Colonic mucosa (tissue), 4 donors: ENCODE results near the gene GAD1. TPM values are rescaled to one million over a fixed set of nuclear protein-coding genes. Genes with fewer than 3 reads are reported as not detected.

Experiments used
- DNase-seq: peaks from one replicate; pipeline ENCODE4 v3.0.0-alpha.2; 2020
- H3K27ac ChIP-seq: fragments of 200-600 bp; one replicate; pipeline ENCODE4 v1.8.0; 2021
- H3K27me3 ChIP-seq: fragments of 200-600 bp; one replicate; pipeline ENCODE4 v1.8.0; 2021
- H3K36me3 ChIP-seq: fragments of 200-600 bp; one replicate; pipeline ENCODE4 v1.8.0; 2021
- H3K4me1 ChIP-seq: fragments of 200-600 bp; one replicate; pipeline ENCODE4 v1.8.0; 2021; ENCODE audit warnings: mild to moderate bottlenecking
- H3K4me3 ChIP-seq: fragments of 200-600 bp; one replicate; pipeline ENCODE4 v1.8.0; 2021
- H3K9ac ChIP-seq, 2 donors: one replicate each; pipeline ENCODE4 v1.7.0; 2013; ENCODE audit warnings: control low read depth in 2 of 2, low read depth in 2 of 2, low read length in 2 of 2
- H3K9me3 ChIP-seq: fragments of 200-600 bp; one replicate; pipeline ENCODE4 v1.8.0; 2021
- CTCF ChIP-seq: fragments of 200-600 bp; IDR thresholded peaks from one replicate; pipeline ENCODE4 v1.8.0; 2022; ENCODE audit warnings: antibody characterized with exemption, mild to moderate bottlenecking
- intact Hi-C: fragments of 100-400 bp; cut with DNase I; formaldehyde crosslinking; loops from one replicate; pipeline ENCODE4 v1.14.1; 2022
- total RNA-seq, 2 donors: library from RNA; stranded (reverse); fragmentation: NEBNext Ultra II Directional in 1 of 2; extraction: Animal tissue kit (Norgen Biotek cat#: 25700) in 1 of 2; gene quantifications; one replicate each; pipeline ENCODE4 v1.2.1, GENCODE V29; 2021
- donor health status: healthy.
- donor health status: DM: no; HTN: no; CAD: no.
- donor health status: DM: no; HTN: no; CAD: no.

GAD1 gene
- total RNA-seq, 2 donors from 2014 or later = 0.10 TPM; not detected in 1

GRCh38 chr2:170806548-170806947, 10.1 kb upstream of the GAD1 start:
- Histone ChIP-seq H3K36me3 (no peaks in the 10 kb centered on the region), H3K27ac (no peak overlapping the region), H3K27me3 (no peaks in the 10 kb centered on the region), H3K4me1 (no peaks in the 10 kb centered on the region), H3K9me3 (no peaks in the 10 kb centered on the region), H3K4me3 (no peak overlapping the region), H3K9ac (no peak overlapping the region)
- no peak for DNase-seq
- intact Hi-C loops = no loop called here
- TF ChIP-seq CTCF = no peak

- Histone ChIP-seq H3K4me3 (no peak overlapping the region), H3K9ac (no peak overlapping the region), H3K4me1 (peaks cover 11% of the 10 kb centered on the region), H3K27me3 (peaks cover 47% of the 10 kb centered on the region), H3K9me3 (no peaks in the 10 kb centered on the region), H3K36me3 (no peaks in the 10 kb centered on the region), H3K27ac (no peak overlapping the region)
- intact Hi-C loops = loop anchor here (5.0 to 10.0 kb wide), 4 partner anchors 96 to 451 kb away; partner anchors contain the start of gene SP5
- peak; percentile 54 for DNase-seq
- peak; percentile 69 for TF ChIP-seq CTCF
Measured at GRCh38 chr2:170812710-170813600, 3.7 kb upstream of the GAD1 start.

- H3K27me3 ChIP-seq = peaks cover 56% of the 10 kb centered on the region
- peaks cover 17% of the 10 kb centered on the region for H3K4me1 ChIP-seq
- no peak for DNase-seq
- intact Hi-C loops = loop anchor here (5.0 to 10.0 kb wide), 4 partner anchors 97 to 452 kb away; partner anchors contain the start of gene SP5
- no peak overlapping the region for H3K27ac ChIP-seq
- TF ChIP-seq CTCF = no peak
- H3K4me3 ChIP-seq = no peak overlapping the region
- H3K9me3 ChIP-seq = no peaks in the 10 kb centered on the region
- no peak overlapping the region for H3K9ac ChIP-seq
- H3K36me3 ChIP-seq = no peaks in the 10 kb centered on the region
Measured at GRCh38 chr2:170813611-170814532, 2.8 kb upstream of the GAD1 start.

GRCh38 chr2:170814533-170815230, 2.0 kb upstream of the GAD1 start:
- no peak overlapping the region for H3K9ac ChIP-seq
- no peak overlapping the region for H3K4me3 ChIP-seq
- intact Hi-C loops = loop anchor here (5.0 to 10.0 kb wide), 5 partner anchors 97 to 577 kb away; partner anchors contain the start of gene SP5
- no peaks in the 10 kb centered on the region for H3K36me3 ChIP-seq
- H3K27ac ChIP-seq = no peak overlapping the region
- no peak for DNase-seq
- peaks cover 17% of the 10 kb centered on the region for H3K4me1 ChIP-seq
- no peaks in the 10 kb centered on the region for H3K9me3 ChIP-seq
- no peak for TF ChIP-seq CTCF
- peaks cover 64% of the 10 kb centered on the region for H3K27me3 ChIP-seq

GRCh38 chr2:170815311-170815710, 1.4 kb upstream of the GAD1 start:
- no peak for DNase-seq
- H3K4me1 ChIP-seq = peaks cover 17% of the 10 kb centered on the region
- TF ChIP-seq CTCF = no peak
- intact Hi-C loops = loop anchor here (5.0 to 10.0 kb wide), 2 partner anchors 331 to 578 kb away; no protein-coding TSS in a partner anchor
- no peaks in the 10 kb centered on the region for H3K36me3 ChIP-seq
- no peak overlapping the region for H3K27ac ChIP-seq
- no peaks in the 10 kb centered on the region for H3K9me3 ChIP-seq
- no peak overlapping the region for H3K4me3 ChIP-seq
- H3K9ac ChIP-seq = no peak overlapping the region
- peaks cover 70% of the 10 kb centered on the region for H3K27me3 ChIP-seq
